ENCODE measurements around the gene NUDT1.

Gene NUDT1

GRCh38 chr7:2205036-2205780 is 36.8 kb upstream of the NUDT1 start:
- peak; percentile 5 for DNase-seq

GRCh38 chr7:2208712-2209111 is 33.3 kb upstream of the NUDT1 start:
- no peak for DNase-seq

- DNase-seq = peak; percentile 75
These were observed 32.7 kb upstream of the NUDT1 start for GRCh38 chr7:2209146-2209960.

- DNase-seq = no peak
These were observed 32.1 kb upstream of the NUDT1 start for GRCh38 chr7:2209961-2210323.

- DNase-seq = no peak
These were observed 31.3 kb upstream of the NUDT1 start for GRCh38 chr7:2210551-2211258.

- DNase-seq = no peak
These were observed 30.7 kb upstream of the NUDT1 start for GRCh38 chr7:2211259-2211880.

- DNase-seq = no peak
These were observed 30.1 kb upstream of the NUDT1 start for GRCh38 chr7:2211926-2212325.

GRCh38 chr7:2212906-2213305 is 29.1 kb upstream of the NUDT1 start:
- no peak for DNase-seq

GRCh38 chr7:2213551-2214215 is 28.3 kb upstream of the NUDT1 start:
- no peak for DNase-seq

- DNase-seq = no peak
These were observed 27.4 kb upstream of the NUDT1 start for GRCh38 chr7:2214636-2215035.

- no peak for DNase-seq
These were observed 26.2 kb upstream of the NUDT1 start for GRCh38 chr7:2215851-2216250.

- no peak for DNase-seq
These were observed 24.8 kb upstream of the NUDT1 start for GRCh38 chr7:2217206-2217605.

GRCh38 chr7:2217716-2218443 is 24.1 kb upstream of the NUDT1 start:
- DNase-seq = no peak

GRCh38 chr7:2218444-2218785 is 23.6 kb upstream of the NUDT1 start:
- DNase-seq = no peak

- no peak for DNase-seq
These were observed 22.9 kb upstream of the NUDT1 start for GRCh38 chr7:2219136-2219535.

GRCh38 chr7:2219606-2220005 is 22.4 kb upstream of the NUDT1 start:
- DNase-seq = no peak

GRCh38 chr7:2220030-2220429 is 22.0 kb upstream of the NUDT1 start:
- no peak for DNase-seq

- no peak for DNase-seq
These were observed 21.5 kb upstream of the NUDT1 start for GRCh38 chr7:2220506-2220905.

- no peak for DNase-seq
These were observed 21.1 kb upstream of the NUDT1 start for GRCh38 chr7:2220954-2221353.

- DNase-seq = no peak
These were observed 19.5 kb upstream of the NUDT1 start for GRCh38 chr7:2222516-2222915.

- DNase-seq = no peak
These were observed 18.7 kb upstream of the NUDT1 start for GRCh38 chr7:2223321-2223720.

- no peak for DNase-seq
These were observed 17.5 kb upstream of the NUDT1 start for GRCh38 chr7:2224491-2224928.

Data from hematopoietic multipotent progenitor cell treated with erythropoietin and hydrocortisone succinate and interleukin-3 and kit ligand, for 6 days (in vitro differentiated cells).